Keratinocyte (primary cell): Measurements from ENCODE around the gene FASN.

ENCODE experiments used
- CTCF ChIP-seq, 3 experiments: IDR thresholded peaks in 1 of 3; conservative IDR thresholded peaks in 1 of 3; optimal IDR thresholded peaks in 1 of 3; 2 replicates in 2 of 3; 3 replicates in 1 of 3; pipeline versions ENCODE3 to v1.5.1; 2011; ENCODE audit warnings: low read length in 3 of 3, mild to moderate bottlenecking in 3 of 3, moderate library complexity in 2 of 3, control low read depth in 1 of 3, inconsistent platforms in 1 of 3; ENCODE audit not compliant: insufficient read depth in 2 of 3; ENCODE audit errors: extremely low read depth in 1 of 3
- EZH2 ChIP-seq: IDR thresholded peaks from one replicate; pipeline ENCODE4 v1.6.1; 2012; ENCODE audit warnings: inconsistent platforms, mild to moderate bottlenecking, low read length, moderate library complexity

DNA sequence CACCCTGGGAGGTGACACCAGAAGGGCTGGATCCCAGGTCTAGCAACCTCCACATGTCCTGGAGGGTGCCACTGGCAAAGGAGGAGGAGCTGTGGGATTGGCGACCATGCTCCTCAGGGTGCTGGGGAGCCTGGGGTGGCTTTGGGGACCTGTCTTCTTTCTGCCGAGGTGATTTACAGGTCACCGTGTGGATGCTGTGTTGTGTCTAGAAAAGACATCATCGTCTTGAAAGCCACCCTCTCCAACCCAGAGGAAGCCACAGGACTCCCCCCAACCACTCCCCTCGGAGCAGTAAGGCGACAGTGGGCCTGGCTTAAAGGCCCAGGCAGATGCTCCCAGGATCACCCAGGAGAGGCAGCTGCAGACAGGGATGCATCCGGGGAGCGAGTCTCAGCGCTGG is 29.7 kb upstream of the FASN start:
- TF ChIP-seq CTCF (optimal IDR thresholded peaks at IDR 0.05 in 1 of 3, IDR thresholded peaks at IDR 0.05 in 1 of 3, conservative IDR thresholded peaks at IDR 0.05 in 1 of 3; ENCODE audit: extremely low read depth in 1 of 3, insufficient read depth in 2 of 3, low read length in 3 of 3) (no peak), EZH2 (no peak)
